ENCODE results near the gene POLR2B.

POLR2B gene

GRCh38 chr4:57077550-57078343, 99.1 kb downstream of the POLR2B start:
- Histone ChIP-seq H3K4me1 (ENCODE audit: insufficient read depth, poor library complexity, severe bottlenecking) (peaks cover 82% of the 10 kb centered on the region), H3K4me3 (ENCODE audit: severe bottlenecking) (no peak overlapping the region), H3K27me3 (ENCODE audit: insufficient read depth, poor library complexity, severe bottlenecking) (no peaks in the 10 kb centered on the region), H3K9me3 (ENCODE audit: severe bottlenecking) (no peaks in the 10 kb centered on the region), H3K36me3 (ENCODE audit: low read depth) (peaks cover 46% of the 10 kb centered on the region), H3K27ac (ENCODE audit: poor library complexity, severe bottlenecking) (peak overlapping the region; percentile 99)
- DNase-seq (ENCODE audit: low spot score) (peak; percentile 83), ATAC-seq (ENCODE audit: low read depth) (peak; percentile 60)
- TF ChIP-seq CTCF (IDR thresholded peaks at IDR 0.05; ENCODE audit: poor library complexity, severe bottlenecking) = no peak

- Histone ChIP-seq H3K4me1 (ENCODE audit: insufficient read depth, poor library complexity, severe bottlenecking) (peaks cover 94% of the 10 kb centered on the region), H3K9me3 (ENCODE audit: severe bottlenecking) (no peaks in the 10 kb centered on the region), H3K36me3 (ENCODE audit: low read depth) (peaks cover 46% of the 10 kb centered on the region), H3K27me3 (ENCODE audit: insufficient read depth, poor library complexity, severe bottlenecking) (no peaks in the 10 kb centered on the region), H3K27ac (ENCODE audit: poor library complexity, severe bottlenecking) (peak overlapping the region; percentile 99), H3K4me3 (ENCODE audit: severe bottlenecking) (no peak overlapping the region)
- peak; percentile 41 for ATAC-seq (ENCODE audit: low read depth)
- TF ChIP-seq CTCF (IDR thresholded peaks at IDR 0.05; ENCODE audit: poor library complexity, severe bottlenecking) = no peak
- DNase-seq (ENCODE audit: low spot score) = peak; percentile 89
These were observed 100.2 kb downstream of the POLR2B start for GRCh38 chr4:57078685-57079521.
